ENCODE results near the gene ZNF296. TPM values are rescaled to one million over a fixed set of nuclear protein-coding genes. Genes with fewer than 3 reads are reported as not detected.

The ZNF296 gene
- total RNA-seq, 1 experiment from 2014 or later = 9.2 TPM

DNA sequence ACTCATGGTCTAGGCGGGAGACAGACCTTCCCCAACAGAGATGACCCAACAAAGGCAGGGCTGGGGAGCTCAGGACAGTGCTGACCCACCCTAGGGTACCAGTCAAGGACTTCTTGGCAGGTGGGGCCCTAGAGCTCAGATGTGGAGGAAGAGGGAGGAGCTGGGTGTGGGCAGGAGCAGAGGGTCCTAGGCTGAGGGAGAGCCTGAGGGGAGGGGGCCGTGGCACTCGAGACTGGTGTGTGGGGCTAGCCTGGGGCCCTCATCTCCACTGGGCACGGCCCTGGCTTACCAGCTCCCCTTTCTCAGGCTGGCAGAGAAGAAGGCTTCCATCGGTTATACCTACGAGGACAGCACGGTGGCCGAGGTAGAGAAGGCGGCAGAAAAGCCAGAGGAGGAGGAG, 18.8 kb downstream of the ZNF296 start:
- intact Hi-C loops (cut with micrococcal nuclease) = loop anchor here (5.0 kb wide), 1 partner anchor 155 kb away; no protein-coding TSS in a partner anchor
- Histone ChIP-seq H3K79me2 (ENCODE audit: insufficient read depth, low read length) (peaks cover 31% of the 10 kb centered on the region), H3K9me3 (ENCODE audit: control insufficient read depth in 1 of 2, insufficient read depth in 1 of 2, low read depth in 1 of 2, low read length in 2 of 2) (no peaks in the 10 kb centered on the region), H3K9me2 (ENCODE audit: insufficient read depth) (no peaks in the 10 kb centered on the region), H3K27me3 (ENCODE audit: insufficient read depth, low read length) (no peaks in the 10 kb centered on the region), H2AFZ (ENCODE audit: low read depth, low read length, poor library complexity, severe bottlenecking) (no peak overlapping the region), H3K9ac (ENCODE audit: low read length) (no peak overlapping the region), H3K4me1 (ENCODE audit: control insufficient read depth in 1 of 2, insufficient read depth in 2 of 2, low read length in 2 of 2) (no peaks in the 10 kb centered on the region), H3K36me3 (ENCODE audit: control insufficient read depth in 1 of 2, insufficient read depth in 2 of 2, low read length in 2 of 2) (peaks cover 42 to 51% of the 10 kb centered on the region in 2 experiments; a peak in 3 of 4 replicates), H3K4me3 (replicated peaks in 1 of 2; ENCODE audit: low read depth in 1 of 2, low read length in 2 of 2) (no peak overlapping the region), H4K20me1 (ENCODE audit: insufficient read depth) (peaks cover under 1% of the 10 kb centered on the region; the same call in 1 of the 2 replicates), H3K4me2 (ENCODE audit: low read length) (no peak overlapping the region), H3K27ac (ENCODE audit: low read depth, low read length) (no peak overlapping the region)
- ATAC-seq = peak; percentile 11; the same call in 1 of the 2 replicates
- ChIA-PET RAD21 (ENCODE audit: low non-redundant PET in 1 of 2, low total read pairs in 2 of 2, uncharacterized antibody in 2 of 2, unreplicated experiment in 2 of 2) (no interaction called here), POLR2A (no interaction called here), CTCF (no interaction called here)
- no peak for TF ChIP-seq ZNF274 (IDR thresholded peaks at IDR 0.05; ENCODE audit: low read depth, low read length)
- no peak for TF ChIP-seq POLR2A (IDR thresholded peaks at IDR 0.05; ENCODE audit: borderline replicate concordance, extremely low read depth, insufficient read depth, insufficient read length)
- TF ChIP-seq POLR2AphosphoS5 (IDR thresholded peaks at IDR 0.05; ENCODE audit: low read depth, low read length) = no peak
- TF ChIP-seq SRF (IDR thresholded peaks at IDR 0.05; ENCODE audit: low read depth) = no peak
- no peak for TF ChIP-seq TCF7L2 (IDR thresholded peaks at IDR 0.05; ENCODE audit: borderline replicate concordance, extremely low read depth, insufficient read depth, insufficient read length)
- no peak for TF ChIP-seq CEBPB (IDR thresholded peaks at IDR 0.05; ENCODE audit: low read depth)
- BruUV-seq (replicated peaks) = no TSS peak
- no peak for DNase-seq (ENCODE audit: low read depth, low spot score)

DNA sequence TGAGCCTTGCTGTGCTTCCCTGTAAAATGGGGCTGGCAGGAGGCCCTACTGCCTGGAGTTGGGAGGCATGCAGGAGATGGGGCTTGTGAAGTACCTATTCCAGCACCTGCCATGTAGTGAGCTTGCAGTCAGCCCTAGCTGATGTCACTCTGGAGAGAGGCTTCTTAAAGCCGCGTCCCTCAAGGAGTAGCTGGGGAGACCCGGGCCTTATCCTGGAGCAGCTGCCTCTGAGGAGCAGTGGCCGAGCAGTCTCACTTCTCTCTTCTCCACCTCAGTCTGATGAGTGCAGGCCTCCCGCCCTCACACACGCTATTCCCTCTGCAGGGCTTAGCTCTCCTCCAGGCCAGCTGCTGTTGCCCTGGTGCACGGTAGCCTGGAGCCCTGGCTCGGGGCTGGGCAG, 19.4 kb downstream of the ZNF296 start:
- no peak for ATAC-seq
- Histone ChIP-seq H3K9ac (ENCODE audit: low read length) (no peak overlapping the region), H3K27ac (ENCODE audit: low read depth, low read length) (no peak overlapping the region), H3K9me3 (ENCODE audit: control insufficient read depth in 1 of 2, insufficient read depth in 1 of 2, low read depth in 1 of 2, low read length in 2 of 2) (no peaks in the 10 kb centered on the region), H3K4me2 (ENCODE audit: low read length) (no peak overlapping the region), H2AFZ (ENCODE audit: low read depth, low read length, poor library complexity, severe bottlenecking) (no peak overlapping the region), H3K9me2 (ENCODE audit: insufficient read depth) (no peaks in the 10 kb centered on the region), H3K4me3 (replicated peaks in 1 of 2; ENCODE audit: low read depth in 1 of 2, low read length in 2 of 2) (no peak overlapping the region), H3K27me3 (ENCODE audit: insufficient read depth, low read length) (no peaks in the 10 kb centered on the region), H4K20me1 (ENCODE audit: insufficient read depth) (peaks cover 3% of the 10 kb centered on the region; the same call in 1 of the 2 replicates), H3K4me1 (ENCODE audit: control insufficient read depth in 1 of 2, insufficient read depth in 2 of 2, low read length in 2 of 2) (no peaks in the 10 kb centered on the region), H3K36me3 (ENCODE audit: control insufficient read depth in 1 of 2, insufficient read depth in 2 of 2, low read length in 2 of 2) (peaks cover 38 to 52% of the 10 kb centered on the region in 2 experiments; a peak in 3 of 4 replicates), H3K79me2 (ENCODE audit: insufficient read depth, low read length) (peaks cover 37% of the 10 kb centered on the region)
- BruUV-seq (replicated peaks) = no TSS peak
- CTCF ChIA-PET = no interaction called here
- POLR2A ChIA-PET = no interaction called here
- no peak for TF ChIP-seq ZFX (IDR thresholded peaks at IDR 0.05)
- TF ChIP-seq ELF1 (IDR thresholded peaks at IDR 0.05; ENCODE audit: borderline replicate concordance, low read depth) = no peak
- TF ChIP-seq JUND (IDR thresholded peaks at IDR 0.05) = no peak
- TF ChIP-seq CEBPB (IDR thresholded peaks at IDR 0.05; ENCODE audit: low read depth) = no peak
- TF ChIP-seq EZH2 (IDR thresholded peaks at IDR 0.05) = no peak
- TF ChIP-seq, protein P1, sequence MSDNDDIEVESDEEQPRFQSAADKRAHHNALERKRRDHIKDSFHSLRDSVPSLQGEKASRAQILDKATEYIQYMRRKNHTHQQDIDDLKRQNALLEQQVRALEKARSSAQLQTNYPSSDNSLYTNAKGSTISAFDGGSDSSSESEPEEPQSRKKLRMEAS (IDR thresholded peaks at IDR 0.05) = no peak
- TF ChIP-seq, protein P2, sequence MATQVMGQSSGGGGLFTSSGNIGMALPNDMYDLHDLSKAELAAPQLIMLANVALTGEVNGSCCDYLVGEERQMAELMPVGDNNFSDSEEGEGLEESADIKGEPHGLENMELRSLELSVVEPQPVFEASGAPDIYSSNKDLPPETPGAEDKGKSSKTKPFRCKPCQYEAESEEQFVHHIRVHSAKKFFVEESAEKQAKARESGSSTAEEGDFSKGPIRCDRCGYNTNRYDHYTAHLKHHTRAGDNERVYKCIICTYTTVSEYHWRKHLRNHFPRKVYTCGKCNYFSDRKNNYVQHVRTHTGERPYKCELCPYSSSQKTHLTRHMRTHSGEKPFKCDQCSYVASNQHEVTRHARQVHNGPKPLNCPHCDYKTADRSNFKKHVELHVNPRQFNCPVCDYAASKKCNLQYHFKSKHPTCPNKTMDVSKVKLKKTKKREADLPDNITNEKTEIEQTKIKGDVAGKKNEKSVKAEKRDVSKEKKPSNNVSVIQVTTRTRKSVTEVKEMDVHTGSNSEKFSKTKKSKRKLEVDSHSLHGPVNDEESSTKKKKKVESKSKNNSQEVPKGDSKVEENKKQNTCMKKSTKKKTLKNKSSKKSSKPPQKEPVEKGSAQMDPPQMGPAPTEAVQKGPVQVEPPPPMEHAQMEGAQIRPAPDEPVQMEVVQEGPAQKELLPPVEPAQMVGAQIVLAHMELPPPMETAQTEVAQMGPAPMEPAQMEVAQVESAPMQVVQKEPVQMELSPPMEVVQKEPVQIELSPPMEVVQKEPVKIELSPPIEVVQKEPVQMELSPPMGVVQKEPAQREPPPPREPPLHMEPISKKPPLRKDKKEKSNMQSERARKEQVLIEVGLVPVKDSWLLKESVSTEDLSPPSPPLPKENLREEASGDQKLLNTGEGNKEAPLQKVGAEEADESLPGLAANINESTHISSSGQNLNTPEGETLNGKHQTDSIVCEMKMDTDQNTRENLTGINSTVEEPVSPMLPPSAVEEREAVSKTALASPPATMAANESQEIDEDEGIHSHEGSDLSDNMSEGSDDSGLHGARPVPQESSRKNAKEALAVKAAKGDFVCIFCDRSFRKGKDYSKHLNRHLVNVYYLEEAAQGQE (IDR thresholded peaks at IDR 0.05; ENCODE audit: low read depth) = no peak
- TF ChIP-seq, protein P3, sequence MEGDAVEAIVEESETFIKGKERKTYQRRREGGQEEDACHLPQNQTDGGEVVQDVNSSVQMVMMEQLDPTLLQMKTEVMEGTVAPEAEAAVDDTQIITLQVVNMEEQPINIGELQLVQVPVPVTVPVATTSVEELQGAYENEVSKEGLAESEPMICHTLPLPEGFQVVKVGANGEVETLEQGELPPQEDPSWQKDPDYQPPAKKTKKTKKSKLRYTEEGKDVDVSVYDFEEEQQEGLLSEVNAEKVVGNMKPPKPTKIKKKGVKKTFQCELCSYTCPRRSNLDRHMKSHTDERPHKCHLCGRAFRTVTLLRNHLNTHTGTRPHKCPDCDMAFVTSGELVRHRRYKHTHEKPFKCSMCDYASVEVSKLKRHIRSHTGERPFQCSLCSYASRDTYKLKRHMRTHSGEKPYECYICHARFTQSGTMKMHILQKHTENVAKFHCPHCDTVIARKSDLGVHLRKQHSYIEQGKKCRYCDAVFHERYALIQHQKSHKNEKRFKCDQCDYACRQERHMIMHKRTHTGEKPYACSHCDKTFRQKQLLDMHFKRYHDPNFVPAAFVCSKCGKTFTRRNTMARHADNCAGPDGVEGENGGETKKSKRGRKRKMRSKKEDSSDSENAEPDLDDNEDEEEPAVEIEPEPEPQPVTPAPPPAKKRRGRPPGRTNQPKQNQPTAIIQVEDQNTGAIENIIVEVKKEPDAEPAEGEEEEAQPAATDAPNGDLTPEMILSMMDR (IDR thresholded peaks at IDR 0.05 in 2 of 3, conservative IDR thresholded peaks at IDR 0.05 in 1 of 3; ENCODE audit: borderline replicate concordance in 1 of 3, insufficient read depth in 1 of 3, low read depth in 2 of 3, low read length in 2 of 3) = no peak
- no peak for TF ChIP-seq TCF7L2 (IDR thresholded peaks at IDR 0.05; ENCODE audit: borderline replicate concordance, extremely low read depth, insufficient read depth, insufficient read length)
- DNase-seq (ENCODE audit: low read depth, low spot score) = no peak
- RAD21 ChIA-PET (ENCODE audit: low non-redundant PET in 1 of 2, low total read pairs in 2 of 2, uncharacterized antibody in 2 of 2, unreplicated experiment in 2 of 2) = no interaction called here
- intact Hi-C loops (cut with micrococcal nuclease) = loop anchor here (5.0 kb wide), 1 partner anchor 155 kb away; no protein-coding TSS in a partner anchor

Measured in HCT116 (cell line).